GM12878 (cell line): Measurements from ENCODE around the gene NOVA2. TPM values are rescaled to one million over a fixed set of nuclear protein-coding genes. Genes with fewer than 3 reads are reported as not detected.
A peak's percentile ranks its signal among the peaks of the same experiment; 100 is the strongest.

ENCODE experiments used
- ATF7 ChIP-seq: fragments of 450-650 bp; IDR thresholded peaks from 2 replicates; pipeline ENCODE4 v1.6.1; 2016; ENCODE audit warnings: low read depth, mild to moderate bottlenecking
- BACH1 ChIP-seq: fragments of 450-650 bp; IDR thresholded peaks from 2 replicates; pipeline ENCODE4 v1.6.1; 2017; ENCODE audit warnings: mild to moderate bottlenecking, borderline replicate concordance
- BHLHE40 ChIP-seq, 2 experiments: fragments of 450-650 bp in 1 of 2; IDR thresholded peaks; 2 replicates each; pipeline ENCODE4 v1.6.1; 2011 to 2017; ENCODE audit warnings: low read depth in 2 of 2, borderline replicate concordance in 1 of 2, improper control_type of control experiment in 1 of 2, low read length in 1 of 2, mild to moderate bottlenecking in 1 of 2
- CBFB ChIP-seq: IDR thresholded peaks from 2 replicates; pipeline ENCODE4 v1.6.1; 2016; ENCODE audit warnings: antibody characterized with exemption, low read depth
- CREB1 ChIP-seq: IDR thresholded peaks from 2 replicates; pipeline ENCODE4 v1.6.1; 2012; ENCODE audit warnings: low read depth, mild to moderate bottlenecking, inconsistent platforms
- CREM ChIP-seq: IDR thresholded peaks from 2 replicates; pipeline ENCODE4 v1.6.1; 2014; ENCODE audit warnings: antibody characterized with exemption, low read depth
- ETV6 ChIP-seq, 2 experiments: fragments of 450-650 bp in 1 of 2; IDR thresholded peaks in 1 of 2; conservative IDR thresholded peaks in 1 of 2; 2 replicates each; pipeline ENCODE4 v1.6.1; 2014; ENCODE audit warnings: antibody characterized with exemption in 1 of 2, borderline replicate concordance in 1 of 2, low read depth in 1 of 2, mild to moderate bottlenecking in 1 of 2, moderate library complexity in 1 of 2
- GATAD2B ChIP-seq: fragments of 450-650 bp; conservative IDR thresholded peaks from 2 replicates; pipeline ENCODE4 v1.6.1; 2017; ENCODE audit warnings: low read depth, mild to moderate bottlenecking, moderate library complexity
- HDGF ChIP-seq: fragments of 450-650 bp; IDR thresholded peaks from 2 replicates; pipeline ENCODE4 v1.6.1; 2016; ENCODE audit warnings: antibody characterized with exemption
- IRF3 ChIP-seq: fragments of 450-650 bp; IDR thresholded peaks from 2 replicates; pipeline ENCODE4 v1.6.1; 2014; ENCODE audit warnings: mild to moderate bottlenecking
- MEF2B ChIP-seq: fragments of 450-650 bp; IDR thresholded peaks from 2 replicates; pipeline ENCODE4 v1.6.1; 2018; ENCODE audit warnings: mild to moderate bottlenecking, moderate library complexity; ENCODE audit not compliant: partially characterized antibody, poor library complexity, severe bottlenecking
- MXI1 ChIP-seq: fragments of 150-350 bp; IDR thresholded peaks from 2 replicates; pipeline ENCODE4 v1.6.1; 2011; ENCODE audit warnings: low read depth, mild to moderate bottlenecking, inconsistent platforms, low read length, improper control_type of control experiment
- MYB ChIP-seq: fragments of 150-350 bp; IDR thresholded peaks from 2 replicates; pipeline ENCODE4 v1.6.1; 2014; ENCODE audit warnings: mild to moderate bottlenecking, low read depth, low read length, borderline replicate concordance
- NFYA ChIP-seq: IDR thresholded peaks from 2 replicates; pipeline ENCODE4 v1.6.1; 2011; ENCODE audit warnings: low read depth, mild to moderate bottlenecking, low read length, improper control_type of control experiment, borderline replicate concordance
- NFYB ChIP-seq: IDR thresholded peaks from 2 replicates; pipeline ENCODE4 v1.6.1; 2011; ENCODE audit warnings: low read depth, mild to moderate bottlenecking, low read length, improper control_type of control experiment, moderate library complexity; ENCODE audit not compliant: insufficient read depth
- POLR2AphosphoS5 ChIP-seq: IDR thresholded peaks from 2 replicates; pipeline ENCODE4 v1.6.1; 2011; ENCODE audit warnings: mild to moderate bottlenecking, low read length, inconsistent platforms
- POU2F2 ChIP-seq: IDR thresholded peaks from 3 replicates; pipeline ENCODE4 v1.6.1; 2011; ENCODE audit warnings: low read depth, mild to moderate bottlenecking, low read length, borderline replicate concordance
- RAD51 ChIP-seq: fragments of 450-650 bp; IDR thresholded peaks from 2 replicates; pipeline ENCODE4 v1.6.1; 2016; ENCODE audit warnings: moderate library complexity, mild to moderate bottlenecking, inconsistent platforms
- SKIL ChIP-seq: fragments of 450-650 bp; IDR thresholded peaks from 2 replicates; pipeline ENCODE4 v1.6.1; 2017; ENCODE audit warnings: mild to moderate bottlenecking, low read depth, inconsistent platforms; ENCODE audit not compliant: poor library complexity, severe bottlenecking
- SMAD5 ChIP-seq: IDR thresholded peaks from 2 replicates; pipeline ENCODE4 v1.6.1; 2016; ENCODE audit warnings: antibody characterized with exemption, low read depth
- SRF ChIP-seq, 2 experiments: IDR thresholded peaks; 2 replicates each; pipeline ENCODE4 v1.6.1; 2011; ENCODE audit warnings: low read depth in 2 of 2, low read length in 2 of 2, mild to moderate bottlenecking in 1 of 2, moderate library complexity in 1 of 2
- polyA plus RNA-seq, 11 experiments: library from polyadenylated mRNA; depleted of rRNA in 4 of 11; unstranded in 6 of 11; stranded (reverse) in 5 of 11; fragments of >200 nt; fragmentation: Nextera tagmentation in 4 of 11; fragmentation: Illumina TruSeq in 1 of 11; extraction: Ambion mirVana in 4 of 11; extraction: Trizol in 1 of 11; gene quantifications; 1 replicate in 1 of 11; 2 replicates in 10 of 11; pipeline versions ENCODE4 v1.2.1 to v1.2.3, GENCODE V29; 2011 to 2016; ENCODE audit warnings: inconsistent platforms in 2 of 11, missing spikeins in 2 of 11, low read depth in 1 of 11
- total RNA-seq, 4 experiments: library from RNA; depleted of rRNA in 3 of 4; stranded (reverse); fragments of >200 nt in 3 of 4; fragmentation: Illumina TruSeq in 1 of 4; extraction: Trizol in 1 of 4; gene quantifications; 2 replicates each; pipeline versions ENCODE4 v1.2.1 to v1.2.3, GENCODE V29; 2013 to 2021
- TF ChIP-seq, protein P1 (sequence below): IDR thresholded peaks from 2 replicates; pipeline ENCODE4 v1.6.1; 2011; ENCODE audit warnings: low read depth, mild to moderate bottlenecking, low read length, moderate library complexity, borderline replicate concordance; ENCODE audit errors: extremely low read depth
- TF ChIP-seq, protein P2 (sequence below): IDR thresholded peaks from 2 replicates; pipeline ENCODE4 v1.6.1; 2011; ENCODE audit warnings: borderline replicate concordance, low read depth, mild to moderate bottlenecking, moderate library complexity, mixed read lengths, low read length; ENCODE audit not compliant: insufficient read depth; ENCODE audit errors: extremely low read length
- TF ChIP-seq, protein P3 (sequence below): IDR thresholded peaks from 2 replicates; pipeline ENCODE4 v1.6.1; 2011; ENCODE audit warnings: low read depth, low read length, improper control_type of control experiment, borderline replicate concordance

The NOVA2 gene
- total and polyA plus RNA-seq, 10 of the 15 experiments (the other 5 are each of a cell fraction or from before 2014, with no cell fraction given), result under 0.01 to 0.44 (median 0.03) TPM; not detected in 4

DNA sequence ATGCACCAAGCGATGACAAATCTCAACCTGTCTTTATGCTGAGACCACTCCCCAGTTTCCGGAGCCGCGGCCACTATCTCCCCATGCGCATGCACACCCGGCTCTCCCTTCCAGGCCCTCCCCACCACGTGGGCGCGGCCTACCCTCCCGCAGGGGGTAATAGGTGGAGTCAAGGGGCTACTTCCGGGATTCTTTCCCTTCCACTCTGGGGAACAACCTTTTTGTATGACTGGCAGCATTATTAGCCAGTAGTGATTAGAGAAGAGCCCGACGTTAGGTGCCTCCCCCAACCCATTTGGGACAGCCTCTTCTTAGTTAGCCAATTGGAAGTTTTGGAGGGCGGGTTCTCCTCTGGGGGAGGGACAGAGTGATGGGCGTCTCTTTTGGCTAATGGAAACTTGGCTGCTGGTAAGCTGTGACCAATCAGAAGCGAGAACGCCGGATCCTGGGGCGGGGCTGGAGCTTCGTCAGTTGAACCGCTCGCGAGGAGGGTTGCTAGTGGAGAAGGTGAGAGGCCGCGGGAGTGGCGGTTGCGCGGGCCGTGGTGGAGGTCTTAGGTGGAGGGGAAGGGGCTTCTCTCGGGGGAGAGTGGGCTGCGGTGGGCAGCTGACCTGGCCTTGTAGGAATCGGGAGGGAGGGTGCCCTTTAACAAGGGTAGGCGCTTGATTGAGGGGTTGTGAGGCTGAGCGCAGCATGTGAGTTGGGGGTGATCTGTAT is 21.5 kb upstream of the NOVA2 start, which contains the start of gene CCDC61 (continued):
- TF ChIP-seq, protein P1, sequence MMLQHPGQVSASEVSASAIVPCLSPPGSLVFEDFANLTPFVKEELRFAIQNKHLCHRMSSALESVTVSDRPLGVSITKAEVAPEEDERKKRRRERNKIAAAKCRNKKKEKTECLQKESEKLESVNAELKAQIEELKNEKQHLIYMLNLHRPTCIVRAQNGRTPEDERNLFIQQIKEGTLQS, result peak; percentile 69; the same call in 1 of the 2 replicates
- 0 out of 3 replicates have a peak, but pooled peaks have one; percentile 46 for TF ChIP-seq POU2F2
- 0 out of 2 replicates have a peak, but pooled peaks have one; percentile 22 for TF ChIP-seq BACH1
- peak; percentile 20; the same call in 1 of the 2 replicates for TF ChIP-seq ATF7
- TF ChIP-seq BHLHE40 (IDR thresholded peaks at IDR 0.05; ENCODE audit: borderline replicate concordance in 1 of 2, low read depth in 2 of 2, low read length in 1 of 2), result no peak
- peak; percentile 73 for TF ChIP-seq SKIL
- peak; percentile 47; the same call in 1 of the 2 replicates for TF ChIP-seq GATAD2B
- peak; percentile 39 for TF ChIP-seq CREM
- peak; percentile 90 for TF ChIP-seq MXI1
- no peak for TF ChIP-seq MEF2B
- TF ChIP-seq RAD51, result peak; percentile 87
- TF ChIP-seq ETV6 (conservative IDR thresholded peaks at IDR 0.05 in 1 of 2, IDR thresholded peaks at IDR 0.05 in 1 of 2; ENCODE audit: borderline replicate concordance in 1 of 2, low read depth in 1 of 2), result no peak
- TF ChIP-seq HDGF, result peak; percentile 58
- peak; percentile 96 for TF ChIP-seq IRF3
- TF ChIP-seq NFYA, result peak; percentile 83
- TF ChIP-seq, protein P2, sequence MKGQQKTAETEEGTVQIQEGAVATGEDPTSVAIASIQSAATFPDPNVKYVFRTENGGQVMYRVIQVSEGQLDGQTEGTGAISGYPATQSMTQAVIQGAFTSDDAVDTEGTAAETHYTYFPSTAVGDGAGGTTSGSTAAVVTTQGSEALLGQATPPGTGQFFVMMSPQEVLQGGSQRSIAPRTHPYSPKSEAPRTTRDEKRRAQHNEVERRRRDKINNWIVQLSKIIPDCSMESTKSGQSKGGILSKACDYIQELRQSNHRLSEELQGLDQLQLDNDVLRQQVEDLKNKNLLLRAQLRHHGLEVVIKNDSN, result peak; percentile 83
- TF ChIP-seq, protein P3, sequence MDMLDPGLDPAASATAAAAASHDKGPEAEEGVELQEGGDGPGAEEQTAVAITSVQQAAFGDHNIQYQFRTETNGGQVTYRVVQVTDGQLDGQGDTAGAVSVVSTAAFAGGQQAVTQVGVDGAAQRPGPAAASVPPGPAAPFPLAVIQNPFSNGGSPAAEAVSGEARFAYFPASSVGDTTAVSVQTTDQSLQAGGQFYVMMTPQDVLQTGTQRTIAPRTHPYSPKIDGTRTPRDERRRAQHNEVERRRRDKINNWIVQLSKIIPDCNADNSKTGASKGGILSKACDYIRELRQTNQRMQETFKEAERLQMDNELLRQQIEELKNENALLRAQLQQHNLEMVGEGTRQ, result peak; percentile 75
- peak; percentile 90 for TF ChIP-seq CREB1
- TF ChIP-seq POLR2AphosphoS5, result peak; percentile 91
- TF ChIP-seq SMAD5, result 0 out of 2 replicates have a peak, but pooled peaks have one; percentile 24
- no peak for TF ChIP-seq CBFB
- 0 out of 2 replicates have a peak, but pooled peaks have one; percentile 58 for TF ChIP-seq MYB
- 0 out of 4 replicates have a peak, but pooled peaks of 1 of the 2 experiments have one; percentile 39 for TF ChIP-seq SRF (IDR thresholded peaks at IDR 0.05; ENCODE audit: low read depth in 2 of 2, low read length in 2 of 2)
- TF ChIP-seq NFYB, result peak; percentile 89
